Type B pancreatic cell (in vitro differentiated cells): ENCODE data around the gene DYNC2LI1. TPM values are rescaled to one million over a fixed set of nuclear protein-coding genes. Genes with fewer than 3 reads are reported as not detected.

Source experiments
- DNase-seq: peaks from one replicate; pipeline ENCODE4 v3.0.0; 2021; ENCODE audit warnings: mixed read lengths; ENCODE audit not compliant: unreplicated experiment; ENCODE audit errors: extremely low spot score
- H3K27ac Mint-ChIP-seq: 2 replicates; pipeline ENCODE4 v1.8.0; 2021; ENCODE audit warnings: mild to moderate bottlenecking, mixed read lengths
- H3K27me3 Mint-ChIP-seq: 2 replicates; pipeline ENCODE4 v1.8.0; 2021; ENCODE audit warnings: mixed read lengths
- H3K36me3 Mint-ChIP-seq: 2 replicates; pipeline ENCODE4 v1.8.0; 2021; ENCODE audit warnings: mixed read lengths
- H3K4me1 Mint-ChIP-seq: one replicate; pipeline ENCODE4 v1.8.0; 2021; ENCODE audit warnings: mixed read lengths; ENCODE audit not compliant: unreplicated experiment
- H3K4me3 Mint-ChIP-seq: 2 replicates; pipeline ENCODE4 v1.8.0; 2021; ENCODE audit warnings: mild to moderate bottlenecking, mixed read lengths
- H3K9me3 Mint-ChIP-seq: 2 replicates; pipeline ENCODE4 v1.8.0; 2021; ENCODE audit warnings: mixed read lengths
- CTCF ChIP-seq: fragments of 200-600 bp; sonication (generic); conservative IDR thresholded peaks from 2 replicates; pipeline ENCODE4 v1.5.0; 2021; ENCODE audit warnings: antibody characterized with exemption, mild to moderate bottlenecking
- total RNA-seq: library from RNA; stranded (reverse); gene quantifications from 2 replicates; pipeline ENCODE4 v1.2.1, GENCODE V29; 2021; ENCODE audit warnings: low replicate concordance

The DYNC2LI1 gene
- total RNA-seq, 1 donor from 2014 or later: 22.0 TPM

- H3K9me3 Mint-ChIP-seq: no peaks in the 10 kb centered on the region
- H3K27me3 Mint-ChIP-seq: no peaks in the 10 kb centered on the region
- TF ChIP-seq CTCF: no peak
- no peaks in the 10 kb centered on the region for H3K4me1 Mint-ChIP-seq
- no peak overlapping the region for H3K27ac Mint-ChIP-seq
- no peak for DNase-seq
- no peak overlapping the region for H3K4me3 Mint-ChIP-seq
- H3K36me3 Mint-ChIP-seq: no peaks in the 10 kb centered on the region
Measured at GRCh38 chr2:43837033-43837432, 63.2 kb downstream of the DYNC2LI1 start.

- DNase-seq: peak; percentile 57
- Mint-ChIP-seq H3K4me1 (no peaks in the 10 kb centered on the region), H3K27ac (no peak overlapping the region), H3K27me3 (no peaks in the 10 kb centered on the region), H3K36me3 (no peaks in the 10 kb centered on the region), H3K4me3 (no peak overlapping the region), H3K9me3 (no peaks in the 10 kb centered on the region)
- no peak for TF ChIP-seq CTCF
Measured at GRCh38 chr2:43837831-43838559, 64.2 kb downstream of the DYNC2LI1 start.

- Mint-ChIP-seq H3K4me1 (no peaks in the 10 kb centered on the region), H3K27me3 (no peaks in the 10 kb centered on the region), H3K4me3 (no peak within 1 kb of the TSS), H3K27ac (no peak within 1 kb of the TSS), H3K36me3 (no peaks in the 10 kb centered on the region), H3K9me3 (no peaks in the 10 kb centered on the region)
- peak; percentile 61 for DNase-seq
- TF ChIP-seq CTCF: no peak
Measured at GRCh38 chr2:43838560-43839267, 64.9 kb downstream of the DYNC2LI1 start, which contains the start of the genes ABCG5 and ABCG8. Gene ABCG5 (minus strand): TSS chr2:43838839. CDS start chr2:43838679, 160 bp downstream. Gene ABCG8 (plus strand): TSS chr2:43838971. CDS start chr2:43839054, 83 bp downstream.

- TF ChIP-seq CTCF: no peak
- no peaks in the 10 kb centered on the region for H3K36me3 Mint-ChIP-seq
- H3K27me3 Mint-ChIP-seq: no peaks in the 10 kb centered on the region
- no peaks in the 10 kb centered on the region for H3K4me1 Mint-ChIP-seq
- no peaks in the 10 kb centered on the region for H3K9me3 Mint-ChIP-seq
- peak; percentile 40 for DNase-seq
- H3K4me3 Mint-ChIP-seq: no peak overlapping the region
- no peak overlapping the region for H3K27ac Mint-ChIP-seq
Measured at GRCh38 chr2:43839776-43840564, 66.1 kb downstream of the DYNC2LI1 start.

- H3K27ac Mint-ChIP-seq: no peak overlapping the region
- H3K4me1 Mint-ChIP-seq: no peaks in the 10 kb centered on the region
- peak; percentile 25 for DNase-seq
- H3K27me3 Mint-ChIP-seq: no peaks in the 10 kb centered on the region
- no peaks in the 10 kb centered on the region for H3K36me3 Mint-ChIP-seq
- no peak overlapping the region for H3K4me3 Mint-ChIP-seq
- no peak for TF ChIP-seq CTCF
- H3K9me3 Mint-ChIP-seq: no peaks in the 10 kb centered on the region
Measured at GRCh38 chr2:43840965-43841364, 67.1 kb downstream of the DYNC2LI1 start.
